ENCODE data around the gene PLB1.

Gene PLB1

GRCh38 chr2:28674713-28675068, 178.8 kb downstream of the PLB1 start:
- no peak for DNase-seq

GRCh38 chr2:28676152-28676835, 180.4 kb downstream of the PLB1 start:
- DNase-seq, result no peak

GRCh38 chr2:28678175-28678855, 182.5 kb downstream of the PLB1 start:
- no peak for DNase-seq

GRCh38 chr2:28678944-28679343, 183.1 kb downstream of the PLB1 start:
- no peak for DNase-seq

GRCh38 chr2:28680657-28681056, 184.8 kb downstream of the PLB1 start:
- no peak for DNase-seq

- DNase-seq, result peak; percentile 79
These were observed 185.3 kb downstream of the PLB1 start for GRCh38 chr2:28681158-28681571.

GRCh38 chr2:28681606-28682005, 185.7 kb downstream of the PLB1 start:
- DNase-seq, result no peak

- no peak for DNase-seq
These were observed 187.3 kb downstream of the PLB1 start for GRCh38 chr2:28683100-28683706.

- no peak for DNase-seq
These were observed 188.4 kb downstream of the PLB1 start for GRCh38 chr2:28684142-28684858.

- no peak for DNase-seq
These were observed 191.3 kb downstream of the PLB1 start for GRCh38 chr2:28687171-28687570.

- no peak for DNase-seq
These were observed 192.0 kb downstream of the PLB1 start for GRCh38 chr2:28687640-28688385.

GRCh38 chr2:28688818-28689217, 193.0 kb downstream of the PLB1 start:
- no peak for DNase-seq

- no peak for DNase-seq
These were observed 193.9 kb downstream of the PLB1 start for GRCh38 chr2:28689771-28690170.

- DNase-seq, result no peak
These were observed 196.6 kb downstream of the PLB1 start for GRCh38 chr2:28692411-28692810.

- no peak for DNase-seq
These were observed 197.4 kb downstream of the PLB1 start for GRCh38 chr2:28693223-28693622.

Data from CD4-positive, alpha-beta T cell treated with Interleukin-15 for 1 hour (primary cell).